NCI-H526 (cell line): ENCODE measurements around the gene TP63.
A peak's percentile ranks its signal among the peaks of the same experiment; 100 is the strongest.
"Not testable (repeated sequence)": the region's sequence is repeated elsewhere in the genome, so short reads cannot be mapped to it uniquely, and the experiment has no call there.

Experiments
- DNase-seq, 2 experiments: peaks; one replicate each; lab custom pipeline; 2025; lab: John Stamatoyannopoulos, UW

TP63 gene

GRCh38 chr3:189631373-189631408, at the start of gene TP63:
TP63 (plus strand) TSS chr3:189631389; CDS start chr3:189631516, 127 bp downstream.
- no peak for DNase-seq

DNA sequence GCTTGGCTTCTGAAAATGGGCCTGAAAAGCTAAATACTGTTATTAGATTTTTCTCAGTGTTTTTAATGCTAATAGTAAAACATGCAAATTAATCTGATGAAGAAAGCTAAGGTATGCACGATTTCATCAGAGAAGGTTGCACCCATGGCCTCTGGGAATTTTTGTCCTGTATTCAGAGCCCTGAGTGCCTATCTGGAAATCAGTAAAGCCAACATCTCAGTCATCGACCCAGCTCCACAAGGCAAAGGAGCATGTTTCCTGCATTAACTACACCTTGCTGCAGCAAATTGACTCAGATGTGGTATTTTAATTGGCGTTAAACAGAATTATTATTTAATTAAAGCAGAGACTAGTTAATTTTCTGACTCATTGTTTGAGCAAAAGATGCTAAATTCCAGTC, 49.0 kb upstream of the TP63 start:
- DNase-seq, result no peak

DNA sequence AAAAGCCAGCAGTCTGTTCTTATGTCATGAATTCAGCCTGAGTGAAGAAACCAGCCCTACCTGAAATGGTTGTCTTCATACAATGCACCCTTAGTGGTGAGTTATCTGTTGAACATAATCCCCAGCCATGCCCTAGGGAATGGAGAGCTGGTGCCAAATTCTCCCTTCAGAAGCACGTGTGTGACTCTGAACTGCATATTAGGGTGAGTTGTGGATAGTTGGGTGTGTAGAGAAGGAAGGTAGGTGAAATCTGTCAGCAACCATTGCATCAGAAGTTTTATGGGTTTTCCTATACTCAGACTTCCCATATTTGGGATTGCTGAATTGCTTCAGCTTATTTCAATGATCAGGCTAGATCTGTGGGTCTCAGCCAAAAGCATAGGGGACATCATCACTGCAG, 46.5 kb upstream of the TP63 start:
- DNase-seq, result no peak

- DNase-seq, result no peak
Measured at GRCh38 chr3:189586941-189587663, 44.1 kb upstream of the TP63 start.

DNA sequence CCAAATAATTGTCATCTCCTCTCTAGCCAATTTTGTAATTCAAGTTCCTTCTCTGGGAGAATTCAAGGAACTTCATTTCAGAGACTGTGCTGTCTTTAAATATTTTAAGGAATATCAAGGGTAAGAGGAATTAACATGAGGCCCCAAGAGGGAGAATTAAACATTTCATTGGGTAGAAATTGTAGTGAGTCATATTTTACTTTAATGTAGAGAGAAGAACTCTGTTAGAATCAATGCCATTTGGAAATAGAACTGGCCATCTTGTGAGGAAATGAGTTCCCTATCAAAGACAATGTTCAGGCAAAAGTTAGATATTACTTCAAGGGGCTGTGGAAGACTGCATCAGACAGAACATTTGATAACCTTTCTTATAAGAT, 43.5 kb upstream of the TP63 start:
- no peak for DNase-seq

DNA sequence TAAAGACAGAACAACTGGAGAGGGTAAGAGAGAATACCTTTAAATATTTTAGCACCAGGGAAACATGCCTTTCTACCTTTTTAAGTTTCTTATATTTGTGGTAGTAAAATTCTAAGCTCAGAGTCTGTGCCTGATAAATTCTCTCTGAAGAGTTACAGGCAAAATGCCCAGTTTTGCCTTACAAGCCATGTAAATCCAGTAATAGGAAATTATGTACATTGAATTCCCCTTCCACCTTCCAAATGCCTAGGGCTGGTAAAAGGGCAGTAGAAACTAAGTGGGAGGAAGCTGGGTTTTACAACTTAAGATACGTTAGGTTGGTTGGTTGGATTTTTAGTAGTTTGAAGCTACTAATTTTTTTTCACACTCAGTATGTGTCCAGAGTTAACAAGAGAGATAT, 43.1 kb upstream of the TP63 start:
- DNase-seq, result no peak

- no peak for DNase-seq
Measured at GRCh38 chr3:189588475-189589178, 42.6 kb upstream of the TP63 start.

- DNase-seq, result no peak
Measured at GRCh38 chr3:189589179-189589569, 42.0 kb upstream of the TP63 start.

DNA sequence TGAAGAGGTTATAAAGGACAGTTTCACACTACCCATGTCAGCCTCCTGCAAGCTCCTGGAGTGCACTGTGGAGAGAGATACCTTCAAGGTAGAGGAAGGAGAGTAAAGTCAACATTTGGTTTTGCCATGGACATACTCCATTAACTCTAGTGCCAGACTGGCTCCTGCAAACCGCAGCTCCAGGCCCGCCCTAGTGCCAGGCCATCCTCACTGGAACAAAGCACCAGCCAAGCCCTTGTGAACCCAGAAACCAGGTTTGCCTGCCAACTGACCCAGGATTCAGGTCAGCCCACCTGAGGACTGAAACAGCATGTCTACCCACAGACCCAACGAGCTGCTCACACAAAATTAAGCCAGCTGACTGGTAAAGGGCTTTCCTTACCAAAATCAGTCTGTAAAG, 41.0 kb upstream of the TP63 start:
- DNase-seq, result no peak

- peak in 1 of 2 experiments; percentile 1 for DNase-seq
Measured at GRCh38 chr3:189593581-189593980, 37.6 kb upstream of the TP63 start.

- DNase-seq, result not testable (repeated sequence)
Measured at GRCh38 chr3:189596078-189596979, 34.9 kb upstream of the TP63 start.

DNA sequence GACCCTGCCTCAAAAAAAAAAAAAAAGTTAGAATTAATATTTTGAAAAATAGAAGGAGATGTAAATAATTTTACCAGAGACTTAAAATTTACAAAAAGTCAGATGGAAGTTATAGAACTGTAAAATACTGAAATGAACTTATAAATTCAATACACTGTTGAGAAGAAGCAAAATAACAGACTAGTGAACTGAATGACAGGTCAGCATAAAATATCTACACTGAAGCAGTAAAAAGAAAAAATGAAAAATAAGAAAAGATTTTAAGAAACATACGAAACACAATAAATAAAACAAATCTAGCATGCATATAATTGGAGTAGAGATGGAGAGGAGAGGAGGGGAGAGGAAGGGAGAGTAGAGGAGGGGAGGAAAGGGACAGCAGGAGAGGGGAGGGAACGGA, 33.3 kb upstream of the TP63 start:
- no peak for DNase-seq

GRCh38 chr3:189598530-189599225, 32.5 kb upstream of the TP63 start:
- no peak for DNase-seq

DNA sequence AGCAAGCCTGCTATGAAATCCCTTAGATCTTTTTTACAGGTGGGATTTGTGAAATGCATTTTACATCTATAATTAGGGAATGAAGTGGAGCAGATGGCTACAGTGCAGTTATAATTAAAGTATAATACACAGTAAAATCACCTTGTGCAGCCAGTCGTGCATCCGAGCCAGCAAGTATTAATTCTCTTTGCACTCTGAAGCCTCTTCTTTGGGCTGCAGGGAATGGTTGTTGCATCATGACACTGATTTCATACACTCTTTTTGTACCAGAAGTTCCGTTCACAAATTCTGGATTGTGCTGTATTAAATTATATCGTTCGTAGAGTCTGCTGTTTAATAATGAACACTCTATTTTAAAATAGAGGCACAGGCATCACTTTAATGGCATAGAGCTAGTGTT, 28.7 kb upstream of the TP63 start:
- DNase-seq, result no peak

GRCh38 chr3:189605717-189606116, 25.5 kb upstream of the TP63 start:
- DNase-seq, result no peak

- no peak for DNase-seq
Measured at GRCh38 chr3:189606774-189607173, 24.4 kb upstream of the TP63 start.

GRCh38 chr3:189612641-189613040, 18.5 kb upstream of the TP63 start:
- DNase-seq, result not testable (repeated sequence)

GRCh38 chr3:189613122-189613521, 18.1 kb upstream of the TP63 start:
- DNase-seq, result no peak

DNA sequence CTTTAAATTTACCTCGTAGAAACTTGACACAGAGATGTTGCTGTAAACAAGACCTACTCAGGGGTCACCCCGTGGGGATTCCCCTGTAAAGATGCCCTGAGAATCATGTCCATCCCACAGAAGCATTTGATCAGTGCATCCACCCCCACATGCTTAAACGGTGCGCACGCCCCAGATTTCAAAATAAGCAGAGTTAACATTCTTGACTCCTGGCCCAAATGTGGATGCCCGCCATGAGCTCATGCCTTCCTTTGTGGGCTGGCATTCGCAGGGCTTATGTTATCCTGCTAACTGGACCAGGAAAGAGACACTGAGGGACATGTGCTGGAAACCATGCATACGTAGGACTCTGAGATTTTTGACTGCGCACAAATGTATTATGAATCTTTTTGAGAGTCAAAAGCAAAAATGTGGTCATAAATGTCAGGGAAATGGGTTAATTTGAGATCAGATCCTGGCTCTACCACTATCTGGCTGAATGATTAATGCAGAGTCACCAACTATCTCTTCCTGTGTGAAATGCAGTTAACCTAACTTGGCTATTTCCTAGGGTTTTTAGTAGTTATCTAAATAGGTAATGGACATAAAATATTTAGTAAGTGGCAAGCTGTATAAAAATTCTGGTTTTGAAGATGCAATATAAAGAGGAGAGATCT, 9.1 kb upstream of the TP63 start:
- no peak for DNase-seq

GRCh38 chr3:189622629-189623028, 8.6 kb upstream of the TP63 start:
- no peak for DNase-seq

- no peak for DNase-seq
Measured at GRCh38 chr3:189624130-189624529, 7.1 kb upstream of the TP63 start.

DNA sequence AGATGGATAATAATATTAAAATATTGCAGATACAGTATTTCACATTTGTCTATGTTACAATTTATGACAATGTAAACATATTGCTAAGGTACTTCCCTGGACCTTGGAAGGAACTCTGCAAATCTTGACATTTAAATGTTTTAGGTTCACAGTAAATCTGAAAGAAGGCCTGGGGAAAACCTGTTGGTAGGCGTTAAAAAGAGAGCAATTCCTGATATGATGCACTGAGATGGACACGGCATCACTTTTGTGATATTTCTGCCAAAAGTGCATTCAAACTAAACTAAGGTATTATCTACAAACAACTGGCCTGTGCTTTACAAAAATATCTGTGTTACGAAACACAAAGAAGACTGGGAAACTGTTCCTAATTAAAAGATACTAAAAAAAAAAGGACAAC, 6.1 kb upstream of the TP63 start:
- no peak for DNase-seq
